Dermis blood vessel endothelial cell (primary cell): ENCODE results near the gene STK31. TPM values are rescaled to one million over a fixed set of nuclear protein-coding genes. Genes with fewer than 3 reads are reported as not detected.
"Not testable (repeated sequence)": the region's sequence is repeated elsewhere in the genome, so short reads cannot be mapped to it uniquely, and the experiment has no call there.

ENCODE experiments used
- DNase-seq: peaks from one replicate; pipeline ENCODE4 v3.0.0; 2010
- total RNA-seq: library from RNA; depleted of rRNA; stranded (reverse); fragments of >200 nt; gene quantifications from 2 replicates; pipeline ENCODE4 v1.2.3, GENCODE V29; 2014

STK31 gene
- total RNA-seq, 1 donor from 2014 or later, result 0.17 TPM

DNA sequence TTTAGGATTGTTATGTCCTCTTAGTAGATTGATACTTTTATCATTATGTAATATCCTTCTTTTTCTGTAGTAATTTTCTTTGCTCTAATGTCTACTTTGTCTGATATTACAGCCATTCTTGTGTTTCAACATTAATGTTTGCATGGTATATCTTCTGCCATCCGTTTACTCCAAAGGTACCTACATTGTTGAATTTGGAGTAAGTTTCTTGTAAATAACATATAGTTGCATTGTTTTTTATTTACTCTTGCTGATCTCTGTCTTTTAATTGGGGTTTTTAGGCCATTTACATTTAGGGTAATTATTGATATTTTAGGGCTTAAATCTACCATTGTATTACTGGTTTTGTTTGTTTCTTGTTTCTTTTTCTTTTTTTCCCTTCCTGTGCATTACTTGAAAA, 100.1 kb downstream of the STK31 start:
- no peak for DNase-seq

DNA sequence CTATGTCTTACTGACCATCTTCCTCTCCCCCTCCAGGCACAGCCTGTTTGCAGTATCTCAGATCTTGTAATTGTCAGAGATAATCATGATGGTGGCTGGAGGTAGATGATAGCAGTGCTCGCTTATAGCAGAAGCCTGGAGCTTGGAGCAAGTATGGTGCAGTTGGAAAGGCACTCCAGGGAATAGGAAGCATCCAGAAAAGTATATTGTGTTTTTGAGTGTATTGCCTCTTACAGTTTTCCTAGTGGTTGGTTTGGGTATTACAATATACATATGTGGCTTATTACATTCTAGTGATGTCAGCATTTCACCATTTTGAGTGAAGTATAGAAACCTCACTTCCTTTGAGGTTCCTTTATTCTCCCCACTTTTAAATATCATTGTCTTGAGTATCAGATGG, 101.5 kb downstream of the STK31 start:
- peak; percentile 1 for DNase-seq

DNA sequence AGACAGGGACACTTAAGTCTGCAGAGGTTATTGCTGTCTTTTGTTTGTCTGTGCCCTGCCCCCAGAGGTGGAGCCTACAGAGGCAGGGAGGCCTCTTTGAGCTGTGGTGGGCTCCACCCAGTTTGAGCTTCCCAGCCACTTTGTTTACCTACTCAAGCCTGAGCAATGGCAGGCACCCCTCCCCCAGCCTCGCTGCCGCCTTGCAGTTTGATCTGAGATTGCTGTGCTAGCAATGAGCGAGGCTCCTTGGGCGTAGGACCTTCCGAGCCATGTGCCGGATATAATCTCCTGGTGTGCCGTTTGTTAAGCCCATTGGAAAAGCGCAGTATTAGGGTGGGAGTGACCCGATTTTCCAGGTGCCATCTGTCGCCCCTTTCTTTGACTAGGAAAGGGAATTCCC, 118.1 kb downstream of the STK31 start:
- not testable (repeated sequence) for DNase-seq

DNA sequence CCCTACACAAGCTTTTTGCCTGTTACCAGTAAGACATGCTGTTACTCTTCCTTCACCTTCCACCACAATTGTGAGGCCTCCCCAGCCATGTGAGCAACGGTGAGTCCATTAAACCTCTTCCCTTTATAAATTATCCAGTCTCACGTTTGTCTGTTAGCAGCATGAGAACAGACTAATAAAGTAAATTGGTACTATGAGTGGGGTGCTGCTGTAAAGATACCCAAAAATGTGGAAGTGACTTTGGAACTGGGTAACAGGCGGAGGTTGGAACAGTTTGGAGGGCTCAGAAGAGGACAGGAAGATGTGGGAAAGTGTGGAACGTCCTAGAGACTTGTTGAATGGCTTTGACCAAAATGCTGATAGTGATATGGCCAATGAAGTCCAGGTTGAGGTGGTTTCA, 122.7 kb downstream of the STK31 start:
- DNase-seq, result not testable (repeated sequence)

DNA sequence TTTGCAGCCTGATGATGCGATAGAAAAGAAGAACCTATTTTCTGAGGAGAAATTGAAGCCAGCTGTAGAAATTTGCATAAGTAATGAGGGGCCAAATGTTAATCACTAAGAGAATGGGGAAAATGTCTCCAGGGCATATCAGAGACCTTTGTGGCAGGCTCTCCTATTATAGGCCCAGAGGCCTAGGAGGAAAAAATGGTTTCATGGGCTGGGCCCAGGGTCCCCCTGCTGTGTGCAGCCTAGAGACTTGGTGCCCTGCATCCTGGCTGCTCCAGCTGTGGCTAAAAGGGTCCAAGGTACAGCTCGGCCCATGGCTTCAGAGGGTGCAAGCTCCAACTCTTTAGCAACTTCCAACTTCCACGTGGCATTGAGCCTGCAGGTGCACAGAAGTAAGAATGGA, 123.4 kb downstream of the STK31 start:
- no peak for DNase-seq

DNA sequence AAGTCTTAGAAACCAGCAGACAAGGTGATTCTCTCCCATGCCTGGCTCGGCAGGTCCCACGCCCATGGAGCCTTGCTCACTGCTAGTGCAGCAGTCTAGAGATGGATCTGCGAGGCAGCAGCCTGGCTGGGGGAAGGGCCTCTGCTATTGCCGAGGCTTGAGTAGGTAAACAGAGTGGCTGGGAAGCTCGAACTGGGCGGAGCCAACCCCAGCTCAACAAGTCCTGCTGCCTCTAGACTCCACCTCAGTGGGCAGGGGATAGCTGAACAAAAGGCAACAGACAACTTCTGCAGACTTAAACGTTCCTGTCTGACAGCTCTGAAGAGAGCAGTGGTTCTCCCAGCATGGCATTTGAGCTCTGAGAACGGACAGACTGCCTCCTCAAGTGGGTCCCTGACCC, 134.8 kb downstream of the STK31 start:
- DNase-seq, result not testable (repeated sequence)

DNA sequence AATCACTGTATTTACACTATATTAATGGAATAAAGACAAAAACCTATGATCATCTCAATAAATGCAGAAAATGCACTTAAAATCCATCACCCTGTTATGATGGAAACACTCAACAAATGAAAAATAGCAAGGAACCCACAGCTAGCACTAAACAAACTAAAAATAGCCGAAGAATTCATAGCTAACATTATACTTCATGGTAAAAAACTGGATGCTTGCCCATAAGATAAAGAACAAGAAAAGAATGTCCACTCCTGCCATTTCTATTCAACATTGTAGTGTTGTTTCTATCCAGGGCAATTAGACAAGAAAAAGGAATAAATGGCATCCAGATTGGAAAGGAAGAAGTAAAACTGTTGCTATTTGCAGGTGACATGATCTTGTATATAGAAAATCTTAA, 142.1 kb downstream of the STK31 start:
- no peak for DNase-seq

DNA sequence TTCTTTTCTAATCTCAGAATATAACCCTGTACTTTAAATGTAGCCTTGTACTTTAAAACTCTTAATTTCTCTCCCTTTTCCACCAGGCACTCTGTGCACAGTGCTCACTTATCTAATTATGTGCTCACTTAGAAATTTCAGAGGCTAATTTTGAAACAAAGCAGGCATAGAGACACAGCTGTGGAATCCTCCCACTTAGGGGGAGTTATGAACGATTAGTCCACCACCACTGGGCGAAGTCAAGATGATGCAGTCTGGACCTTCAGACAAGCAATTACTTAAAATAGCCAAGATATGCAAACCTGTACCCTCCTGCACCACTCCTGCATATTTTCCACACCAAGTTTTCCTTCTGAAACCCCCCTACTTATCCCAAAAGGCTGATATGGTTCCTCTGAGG, 143.0 kb downstream of the STK31 start:
- DNase-seq, result no peak

DNA sequence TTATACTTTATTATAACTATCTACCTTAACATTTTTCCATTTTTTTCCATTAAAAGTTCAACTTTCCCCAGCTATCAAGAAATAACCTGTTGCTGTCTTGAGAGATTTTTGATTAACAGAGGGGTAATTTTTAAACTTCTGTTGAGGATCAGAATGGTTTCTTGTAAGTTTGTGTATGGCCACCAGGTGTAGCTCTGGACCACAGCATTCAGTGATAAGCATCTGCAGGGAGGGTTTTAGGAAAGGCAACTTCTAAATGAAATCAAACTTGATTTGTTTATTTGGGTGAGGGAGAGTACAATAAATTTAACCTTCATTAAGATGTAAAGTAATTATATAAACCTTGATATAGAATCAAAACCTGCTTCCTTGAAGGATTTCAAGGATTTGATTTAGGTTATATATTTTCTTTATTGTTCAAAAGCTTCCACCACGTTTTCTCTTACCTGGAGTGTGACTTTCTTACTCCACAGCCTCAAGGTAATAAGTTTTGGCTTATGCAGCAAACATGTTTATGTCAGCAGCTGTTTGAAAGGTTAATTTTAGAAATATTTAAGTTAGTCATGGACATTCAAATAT, 153.3 kb downstream of the STK31 start:
- peak; percentile 38 for DNase-seq

DNA sequence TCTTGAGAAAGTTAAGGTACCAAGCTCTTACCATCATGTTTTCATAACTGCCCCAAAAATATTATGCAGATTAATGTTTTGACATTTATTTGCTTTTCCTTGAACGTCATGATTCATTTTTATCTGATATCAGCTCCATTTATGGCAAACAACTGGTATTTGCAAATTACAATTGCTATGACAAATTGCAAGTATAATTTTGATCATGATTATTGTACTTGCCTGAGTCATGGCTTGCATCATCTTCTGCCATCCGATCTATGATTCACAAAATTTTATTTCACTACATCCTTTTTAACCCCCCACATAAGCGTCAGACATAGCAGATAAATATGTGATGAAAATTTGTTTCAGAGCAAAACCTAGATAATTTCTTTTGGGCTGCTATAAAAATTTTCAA, 155.0 kb downstream of the STK31 start:
- no peak for DNase-seq

DNA sequence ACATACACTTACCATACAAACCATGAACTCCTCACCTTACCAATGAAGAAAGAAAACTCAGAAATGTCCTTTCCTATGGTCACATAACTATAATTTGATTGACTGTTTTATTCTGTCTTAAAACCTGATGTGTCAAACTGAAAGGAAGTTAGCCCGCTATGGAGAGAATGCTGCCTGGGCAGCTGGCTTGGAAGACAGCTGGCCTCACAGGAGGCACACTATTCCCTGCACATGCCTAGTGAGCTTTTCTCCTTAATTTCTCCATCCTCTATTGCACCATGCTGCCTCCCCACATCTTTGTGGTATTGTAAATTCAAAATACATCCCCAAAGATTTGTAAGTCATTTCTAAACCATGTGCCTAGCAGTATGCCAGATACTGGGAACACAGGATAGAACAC, 163.3 kb downstream of the STK31 start:
- DNase-seq, result no peak

DNA sequence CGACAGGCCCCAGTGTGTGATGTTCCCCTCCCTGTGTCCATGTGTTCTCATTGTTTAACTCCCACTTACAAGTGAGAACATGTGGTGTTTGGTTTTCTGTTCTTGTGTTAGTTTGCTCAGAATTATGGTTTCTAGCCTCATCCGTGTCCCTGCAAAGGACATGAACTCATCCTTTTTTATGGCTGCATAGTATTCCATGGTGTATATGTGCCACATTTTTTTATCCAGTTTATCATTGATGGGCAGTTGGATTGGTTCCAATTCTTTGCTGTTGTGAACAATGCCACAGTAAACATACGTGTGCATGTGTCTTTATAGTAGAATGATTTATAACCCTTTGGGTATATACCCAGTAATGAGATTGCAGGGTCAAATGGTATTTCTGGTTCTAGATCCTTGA, 166.5 kb downstream of the STK31 start:
- not testable (repeated sequence) for DNase-seq

Other genes starting within 250 kb of the STK31 start
- 13.4 and 41.5 TPM in 2 replicates for gene IGF2BP3, start 239.7 kb upstream of the STK31 start, total RNA-seq
- 33.7 and 34.9 TPM in 2 replicates for gene TRA2A, start 178.2 kb upstream of the STK31 start, total RNA-seq
- 17.3 and 28.2 TPM in 2 replicates for gene CCDC126, start 112.8 kb upstream of the STK31 start, total RNA-seq
- gene FAM221A, start 30.0 kb upstream of the STK31 start, total RNA-seq, result 3.8 and 7.5 TPM in 2 replicates